HEK293T (cell line): Measurements from ENCODE around the gene RANBP10.

Experiments used
- BHLHE40 ChIP-seq: fragments of 450-650 bp; IDR thresholded peaks from 2 replicates; pipeline ENCODE4 v1.6.1; 2016; ENCODE audit warnings: mild to moderate bottlenecking, moderate library complexity, borderline replicate concordance
- HDGF ChIP-seq: fragments of 450-650 bp; IDR thresholded peaks from 2 replicates; pipeline ENCODE4 v1.6.1; 2017; ENCODE audit warnings: antibody characterized with exemption, borderline replicate concordance
- L3MBTL2 ChIP-seq: fragments of 450-650 bp; conservative IDR thresholded peaks from 2 replicates; pipeline ENCODE4 v1.6.1; 2016; ENCODE audit warnings: mild to moderate bottlenecking
- SP1 ChIP-seq: fragments of 450-650 bp; IDR thresholded peaks from 2 replicates; pipeline ENCODE4 v1.6.1; 2017
- SUZ12 ChIP-seq: fragments of 450-650 bp; IDR thresholded peaks from 2 replicates; pipeline ENCODE4 v1.6.1; 2016; ENCODE audit warnings: mild to moderate bottlenecking
- TARDBP ChIP-seq: fragments of 450-650 bp; IDR thresholded peaks from 2 replicates; pipeline ENCODE4 v1.6.1; 2016
- ZNF384 ChIP-seq: fragments of 450-650 bp; IDR thresholded peaks from 2 replicates; pipeline ENCODE4 v1.6.1; 2016
- TF ChIP-seq, protein P1 (sequence below): fragments of 450-650 bp; IDR thresholded peaks from 2 replicates; pipeline ENCODE4 v1.6.1; 2016

DNA sequence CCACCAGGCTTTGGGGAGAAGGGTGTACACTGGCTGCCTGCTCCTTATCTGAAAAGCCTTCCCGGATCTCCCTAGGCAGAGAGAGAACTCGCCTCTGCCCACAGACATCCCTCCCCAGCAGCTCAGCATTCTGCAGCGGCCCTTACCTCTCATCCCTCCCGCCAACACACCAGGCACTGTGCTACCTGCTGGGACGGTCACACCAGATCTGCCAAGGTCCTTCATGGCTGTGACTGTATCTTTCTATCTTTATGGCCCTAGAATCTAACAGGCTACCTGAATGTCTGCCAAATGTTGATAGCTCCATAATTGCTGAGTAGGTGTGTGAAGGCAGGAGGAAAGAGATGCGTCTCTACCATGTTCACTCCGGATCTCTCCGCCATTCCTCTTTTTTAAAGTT lies 8.2 kb upstream of the RANBP10 start:
- TF ChIP-seq BHLHE40 = no peak
- no peak for TF ChIP-seq SUZ12
- TF ChIP-seq, protein P1, sequence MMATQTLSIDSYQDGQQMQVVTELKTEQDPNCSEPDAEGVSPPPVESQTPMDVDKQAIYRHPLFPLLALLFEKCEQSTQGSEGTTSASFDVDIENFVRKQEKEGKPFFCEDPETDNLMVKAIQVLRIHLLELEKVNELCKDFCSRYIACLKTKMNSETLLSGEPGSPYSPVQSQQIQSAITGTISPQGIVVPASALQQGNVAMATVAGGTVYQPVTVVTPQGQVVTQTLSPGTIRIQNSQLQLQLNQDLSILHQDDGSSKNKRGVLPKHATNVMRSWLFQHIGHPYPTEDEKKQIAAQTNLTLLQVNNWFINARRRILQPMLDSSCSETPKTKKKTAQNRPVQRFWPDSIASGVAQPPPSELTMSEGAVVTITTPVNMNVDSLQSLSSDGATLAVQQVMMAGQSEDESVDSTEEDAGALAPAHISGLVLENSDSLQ = no peak
- no peak for TF ChIP-seq HDGF
- no peak for TF ChIP-seq TARDBP
- TF ChIP-seq L3MBTL2 = no peak
- TF ChIP-seq ZNF384 = no peak
- TF ChIP-seq SP1 = no peak
